ENCODE measurements around the gene WFDC5. TPM values are rescaled to one million over a fixed set of nuclear protein-coding genes. Genes with fewer than 3 reads are reported as not detected.

Gene WFDC5
- total RNA-seq, 4 donors from 2014 or later, result not detected

DNA sequence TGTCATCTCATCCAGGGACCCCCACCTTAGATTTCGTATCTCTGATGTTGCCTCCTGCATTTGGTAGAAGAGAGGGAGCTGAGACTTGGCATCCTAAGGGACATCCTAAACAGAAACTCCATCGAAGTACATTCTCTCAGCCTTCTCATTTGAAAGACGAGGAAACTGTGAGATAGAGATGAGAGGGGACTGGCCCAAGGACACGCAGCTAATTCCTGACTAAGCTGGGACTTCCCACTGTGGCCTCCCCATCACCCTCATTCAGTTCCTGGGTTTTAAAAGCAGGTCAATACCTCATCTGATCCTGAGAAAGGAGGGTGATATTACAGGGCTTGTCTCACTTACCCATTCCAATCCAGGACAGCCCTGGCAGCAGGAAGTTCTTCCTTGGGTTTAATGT is 855 bp upstream of the WFDC5 start:
- Histone ChIP-seq H3K9me3 (no peaks in the 10 kb centered on the region), H3K4me1 (no peaks in the 10 kb centered on the region), H3K36me3 (no peaks in the 10 kb centered on the region), H3K27me3 (no peaks in the 10 kb centered on the region), H3K27ac (no peak overlapping the region), H3K4me3 (no peak overlapping the region)
- intact Hi-C loops (cut with DNase I; ENCODE audit: low total_unique reads), result no loop called here
- TF ChIP-seq POLR2A (IDR thresholded peaks at IDR 0.05), result no peak
- TF ChIP-seq, protein P1, sequence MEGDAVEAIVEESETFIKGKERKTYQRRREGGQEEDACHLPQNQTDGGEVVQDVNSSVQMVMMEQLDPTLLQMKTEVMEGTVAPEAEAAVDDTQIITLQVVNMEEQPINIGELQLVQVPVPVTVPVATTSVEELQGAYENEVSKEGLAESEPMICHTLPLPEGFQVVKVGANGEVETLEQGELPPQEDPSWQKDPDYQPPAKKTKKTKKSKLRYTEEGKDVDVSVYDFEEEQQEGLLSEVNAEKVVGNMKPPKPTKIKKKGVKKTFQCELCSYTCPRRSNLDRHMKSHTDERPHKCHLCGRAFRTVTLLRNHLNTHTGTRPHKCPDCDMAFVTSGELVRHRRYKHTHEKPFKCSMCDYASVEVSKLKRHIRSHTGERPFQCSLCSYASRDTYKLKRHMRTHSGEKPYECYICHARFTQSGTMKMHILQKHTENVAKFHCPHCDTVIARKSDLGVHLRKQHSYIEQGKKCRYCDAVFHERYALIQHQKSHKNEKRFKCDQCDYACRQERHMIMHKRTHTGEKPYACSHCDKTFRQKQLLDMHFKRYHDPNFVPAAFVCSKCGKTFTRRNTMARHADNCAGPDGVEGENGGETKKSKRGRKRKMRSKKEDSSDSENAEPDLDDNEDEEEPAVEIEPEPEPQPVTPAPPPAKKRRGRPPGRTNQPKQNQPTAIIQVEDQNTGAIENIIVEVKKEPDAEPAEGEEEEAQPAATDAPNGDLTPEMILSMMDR (IDR thresholded peaks at IDR 0.05), result no peak
- DNase-seq, result no peak

DNA sequence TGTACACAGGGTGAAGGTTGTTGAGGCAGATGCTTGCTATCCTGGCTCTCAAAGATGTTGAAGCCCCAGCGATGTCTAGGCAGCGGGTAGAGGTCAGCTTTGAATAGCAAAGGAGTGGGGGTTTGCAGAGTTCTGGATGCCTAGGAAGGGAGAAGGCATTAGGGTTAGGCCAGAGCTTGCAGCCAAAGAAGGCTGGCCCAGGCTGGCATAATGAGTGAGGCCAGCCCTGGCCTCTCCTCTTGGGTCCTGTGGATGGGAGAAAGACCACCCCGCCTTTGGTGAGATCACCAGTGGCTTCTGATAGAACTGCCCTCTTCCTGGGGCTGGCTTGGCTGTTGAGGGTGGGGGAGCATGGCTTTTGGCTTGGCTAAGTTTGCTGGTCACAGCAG is 406 bp upstream of the WFDC5 start:
- no peaks in the 10 kb centered on the region for H3K27me3 ChIP-seq
- no peak for DNase-seq
- no peaks in the 10 kb centered on the region for H3K4me1 ChIP-seq
- no peak overlapping the region for H3K4me3 ChIP-seq
- intact Hi-C loops (cut with DNase I; ENCODE audit: low total_unique reads), result no loop called here
- TF ChIP-seq, protein P1 (IDR thresholded peaks at IDR 0.05), result no peak
- TF ChIP-seq POLR2A (IDR thresholded peaks at IDR 0.05), result no peak
- no peak overlapping the region for H3K27ac ChIP-seq
- no peaks in the 10 kb centered on the region for H3K36me3 ChIP-seq
- H3K9me3 ChIP-seq, result no peaks in the 10 kb centered on the region

DNA sequence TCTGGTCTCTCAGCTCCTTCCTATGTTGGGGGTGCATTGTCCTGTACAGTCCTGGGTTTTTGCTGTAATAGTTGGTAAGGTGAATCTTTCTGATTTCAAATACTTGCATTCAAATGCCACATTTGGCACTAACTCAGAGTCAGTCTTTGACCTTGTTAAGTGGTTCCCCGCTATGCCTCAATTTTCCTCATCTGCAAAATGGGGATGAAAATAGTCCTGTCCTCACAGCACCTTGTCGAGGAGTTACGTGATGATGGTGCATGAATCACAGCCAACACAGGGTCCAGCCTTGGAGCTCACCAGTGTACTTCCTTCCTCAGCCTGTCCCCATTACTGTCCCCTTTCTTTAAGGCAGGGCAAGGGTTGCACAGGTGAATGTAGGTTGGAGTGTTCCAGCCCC is 1.1 kb downstream of the WFDC5 start:
- DNase-seq, result no peak
- no peaks in the 10 kb centered on the region for H3K36me3 ChIP-seq
- no peaks in the 10 kb centered on the region for H3K9me3 ChIP-seq
- H3K4me1 ChIP-seq, result no peaks in the 10 kb centered on the region
- H3K27ac ChIP-seq, result no peak overlapping the region
- TF ChIP-seq, protein P1 (IDR thresholded peaks at IDR 0.05), result no peak
- no peak for TF ChIP-seq POLR2A (IDR thresholded peaks at IDR 0.05)
- no peak overlapping the region for H3K4me3 ChIP-seq
- intact Hi-C loops (cut with DNase I; ENCODE audit: low total_unique reads), result no loop called here
- no peaks in the 10 kb centered on the region for H3K27me3 ChIP-seq

DNA sequence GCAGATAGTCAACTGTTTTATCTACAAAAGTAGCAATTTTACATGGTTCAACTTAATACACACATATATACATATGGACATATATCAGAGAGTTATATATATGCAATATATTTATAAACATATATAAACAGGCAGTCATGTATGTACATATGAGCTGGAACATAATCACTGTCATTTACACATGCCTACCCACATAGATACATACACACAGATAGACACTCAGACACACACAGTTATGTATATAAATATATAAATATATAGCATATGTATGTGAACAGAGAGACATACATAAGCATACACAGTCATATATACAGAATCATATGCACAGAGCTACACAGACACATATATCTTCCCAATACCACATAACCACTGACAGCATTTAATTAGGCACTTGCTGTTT is 2.2 kb downstream of the WFDC5 start:
- DNase-seq, result no peak
- no peaks in the 10 kb centered on the region for H3K27me3 ChIP-seq
- no peaks in the 10 kb centered on the region for H3K4me1 ChIP-seq
- no peak overlapping the region for H3K27ac ChIP-seq
- H3K4me3 ChIP-seq, result no peak overlapping the region
- no peaks in the 10 kb centered on the region for H3K9me3 ChIP-seq
- TF ChIP-seq POLR2A (IDR thresholded peaks at IDR 0.05), result no peak
- TF ChIP-seq, protein P1 (IDR thresholded peaks at IDR 0.05), result no peak
- intact Hi-C loops (cut with DNase I; ENCODE audit: low total_unique reads), result no loop called here
- no peaks in the 10 kb centered on the region for H3K36me3 ChIP-seq

DNA sequence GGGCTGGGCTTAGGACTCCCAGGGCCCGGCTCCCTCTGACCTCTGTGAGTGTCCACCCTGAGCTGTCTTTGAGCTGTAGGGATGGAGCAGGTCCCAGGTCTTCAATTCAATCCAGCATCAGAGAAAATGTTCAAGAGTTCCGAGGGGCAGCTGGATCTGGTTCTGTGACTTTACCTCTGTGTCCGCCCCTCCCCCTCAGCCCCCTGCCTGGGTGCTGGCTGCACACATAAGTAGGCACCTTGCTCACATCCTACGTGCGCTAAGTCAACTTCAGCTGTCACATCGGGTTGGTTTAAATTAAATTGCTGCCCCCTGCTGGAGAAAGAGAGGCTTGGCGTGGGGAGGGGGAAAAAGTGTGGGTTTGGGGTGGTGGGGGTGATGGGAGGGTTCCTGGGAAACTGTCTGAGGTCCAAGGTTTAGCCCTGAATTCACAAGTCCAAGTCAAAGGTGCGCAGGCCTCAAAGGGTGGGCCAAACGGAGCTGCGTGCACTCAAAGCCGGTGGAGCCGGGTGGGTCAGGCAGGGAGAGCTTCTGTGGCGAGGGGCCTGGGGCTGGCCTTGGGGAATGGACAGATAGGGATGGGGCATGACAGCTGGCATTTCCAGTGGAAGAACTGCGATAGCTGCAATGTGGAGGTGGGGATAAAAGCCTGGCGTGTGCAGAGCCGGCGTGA is 3.0 kb downstream of the WFDC5 start:
- intact Hi-C loops (cut with DNase I; ENCODE audit: low total_unique reads), result no loop called here
- no peak for TF ChIP-seq POLR2A (IDR thresholded peaks at IDR 0.05)
- TF ChIP-seq, protein P1 (IDR thresholded peaks at IDR 0.05), result no peak
- no peak for DNase-seq
- Histone ChIP-seq H3K27me3 (no peaks in the 10 kb centered on the region), H3K27ac (no peak overlapping the region), H3K36me3 (no peaks in the 10 kb centered on the region), H3K4me1 (no peaks in the 10 kb centered on the region), H3K4me3 (no peak overlapping the region), H3K9me3 (no peaks in the 10 kb centered on the region)
